BJ (cell line): ENCODE results near the gene SLC5A5. TPM values are rescaled to one million over a fixed set of nuclear protein-coding genes. Genes with fewer than 3 reads are reported as not detected.

ENCODE experiments used
- CTCF ChIA-PET: fragments of 350-600 bp; formaldehyde crosslinking; extraction: SDS; loops from one replicate; lab custom pipeline; 2021; ENCODE audit warnings: antibody characterized with exemption, inconsistent platforms; lab: Yijun Ruan, JAX
- POLR2A ChIA-PET: fragments of 300-600 bp; sonication (Branson Sonifier 250); formaldehyde crosslinking; extraction: SDS; loops from one replicate; lab custom pipeline; 2021; ENCODE audit warnings: antibody characterized with exemption; lab: Charles Lee
- DNase-seq: peaks from one replicate; pipeline ENCODE4 v3.0.0-alpha.2; 2011; ENCODE audit warnings: low read depth
- H3K27me3 ChIP-seq: 2 replicates; pipeline ENCODE4 v1.6.0; 2011; ENCODE audit warnings: low read length; ENCODE audit not compliant: control insufficient read depth, insufficient read depth
- H3K36me3 ChIP-seq: 2 replicates; pipeline ENCODE4 v1.5.1; 2011; ENCODE audit warnings: low read length; ENCODE audit not compliant: control insufficient read depth, insufficient read depth
- H3K4me3 ChIP-seq: 2 replicates; pipeline ENCODE4 v1.5.1; 2011; ENCODE audit warnings: low read depth, mild to moderate bottlenecking, control low read depth, low read length
- CTCF ChIP-seq: IDR thresholded peaks from 2 replicates; pipeline ENCODE4 v1.5.1; 2011; ENCODE audit warnings: low read depth, mild to moderate bottlenecking, control low read depth, inconsistent platforms, low read length, moderate library complexity; ENCODE audit not compliant: insufficient read depth
- polyA plus RNA-seq: library from polyadenylated mRNA; depleted of rRNA; stranded (reverse); fragments of >200 nt; gene quantifications from 2 replicates; pipeline ENCODE4 v1.2.3, GENCODE V29; 2011

SLC5A5 gene
- polyA plus RNA-seq, 1 experiment = not detected

GRCh38 chr19:17866312-17866963 is 5.3 kb upstream of the SLC5A5 start:
- POLR2A ChIA-PET = no interaction called here
- TF ChIP-seq CTCF = no peak
- no peak overlapping the region for H3K4me3 ChIP-seq
- peaks cover 24% of the 10 kb centered on the region for H3K36me3 ChIP-seq
- no peak for DNase-seq
- CTCF ChIA-PET = interaction anchor here (1.8 to 2.9 kb wide), 3 partner anchors 11 to 72 kb away, joined by 7 to 19 read pairs (median 12); partner anchors contain the start of gene CCDC124
- H3K27me3 ChIP-seq = peaks cover 12% of the 10 kb centered on the region

- POLR2A ChIA-PET = no interaction called here
These were observed 4.7 kb upstream of the SLC5A5 start for GRCh38 chr19:17866964-17867486.

GRCh38 chr19:17868669-17869068 is 3.1 kb upstream of the SLC5A5 start:
- peaks cover 26% of the 10 kb centered on the region for H3K27me3 ChIP-seq
- no peak overlapping the region for H3K4me3 ChIP-seq
- POLR2A ChIA-PET = no interaction called here
- CTCF ChIA-PET = interaction anchor here (1.5 to 6.9 kb wide), 2 partner anchors 63 to 128 kb away, joined by 9 to 111 read pairs; partner anchors contain the start of gene CCDC124
- no peak for DNase-seq
- no peak for TF ChIP-seq CTCF
- H3K36me3 ChIP-seq = peaks cover 6% of the 10 kb centered on the region

More at GRCh38 chr19:17866964-17867486, 4.7 kb upstream of the SLC5A5 start:
- peaks cover 19% of the 10 kb centered on the region for H3K36me3 ChIP-seq
- H3K27me3 ChIP-seq = peaks cover 18% of the 10 kb centered on the region
- no peak for DNase-seq
- TF ChIP-seq CTCF = no peak
- no peak overlapping the region for H3K4me3 ChIP-seq
- CTCF ChIA-PET = interaction anchor here (1.8 to 6.9 kb wide), 3 partner anchors 11 to 71 kb away, joined by 7 to 111 read pairs (median 12); partner anchors contain the start of gene CCDC124

- CTCF ChIA-PET = interaction anchor here (0.9 to 6.9 kb wide), 4 partner anchors 63 to 128 kb away, joined by 3 to 111 read pairs (median 13); partner anchors contain the start of gene CCDC124
- Histone ChIP-seq H3K4me3 (no peak overlapping the region), H3K27me3 (peaks cover 28% of the 10 kb centered on the region), H3K36me3 (peaks cover 1% of the 10 kb centered on the region; the same call in 1 of the 2 replicates)
- POLR2A ChIA-PET = no interaction called here
- DNase-seq = no peak
- TF ChIP-seq CTCF = no peak
These were observed 2.6 kb upstream of the SLC5A5 start for GRCh38 chr19:17869114-17869608.

- Histone ChIP-seq H3K4me3 (no peak overlapping the region), H3K27me3 (peaks cover 28% of the 10 kb centered on the region), H3K36me3 (no peaks in the 10 kb centered on the region)
- CTCF ChIA-PET = interaction anchor here (0.6 to 6.9 kb wide), 12 partner anchors 12 to 126 kb away, joined by 3 to 111 read pairs (median 4); partner anchors contain the start of gene CCDC124
- TF ChIP-seq CTCF = no peak
- POLR2A ChIA-PET = no interaction called here
- no peak for DNase-seq
These were observed 490 bp upstream of the SLC5A5 start for GRCh38 chr19:17871032-17871877.
